GM10266 (cell line): ENCODE data around the gene GALNT18.

Experiments
- DNase-seq: peaks from one replicate; pipeline ENCODE4 v3.0.0; 2012; ENCODE audit errors: extremely low spot score
- TF ChIP-seq, protein P1 (sequence below): IDR thresholded peaks from 2 replicates; pipeline ENCODE4 v1.5.1; 2012; ENCODE audit warnings: mild to moderate bottlenecking, low read depth; ENCODE audit not compliant: control insufficient read depth, insufficient read depth; ENCODE audit errors: missing control alignments

The GALNT18 gene

DNA sequence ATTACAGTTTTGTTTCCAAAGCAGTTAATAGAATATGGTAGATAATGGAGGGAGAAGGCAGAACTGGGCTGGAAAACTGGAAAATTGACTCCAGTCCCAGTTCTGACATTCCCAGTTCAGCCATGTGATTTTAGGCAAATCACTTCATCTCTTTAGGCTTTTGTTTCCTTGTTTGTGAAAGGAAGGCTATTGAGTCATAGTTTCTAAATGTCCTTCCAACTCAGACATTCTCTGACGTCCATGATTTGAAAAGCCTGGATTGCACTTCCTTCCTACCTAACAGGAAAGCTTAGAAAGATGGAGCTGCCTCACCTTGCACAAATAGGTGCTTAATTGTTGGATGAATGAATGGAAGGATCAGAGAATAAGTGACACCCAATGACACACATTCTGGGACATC, 19.8 kb upstream of the GALNT18 start:
- no peak for DNase-seq
- TF ChIP-seq, protein P1, sequence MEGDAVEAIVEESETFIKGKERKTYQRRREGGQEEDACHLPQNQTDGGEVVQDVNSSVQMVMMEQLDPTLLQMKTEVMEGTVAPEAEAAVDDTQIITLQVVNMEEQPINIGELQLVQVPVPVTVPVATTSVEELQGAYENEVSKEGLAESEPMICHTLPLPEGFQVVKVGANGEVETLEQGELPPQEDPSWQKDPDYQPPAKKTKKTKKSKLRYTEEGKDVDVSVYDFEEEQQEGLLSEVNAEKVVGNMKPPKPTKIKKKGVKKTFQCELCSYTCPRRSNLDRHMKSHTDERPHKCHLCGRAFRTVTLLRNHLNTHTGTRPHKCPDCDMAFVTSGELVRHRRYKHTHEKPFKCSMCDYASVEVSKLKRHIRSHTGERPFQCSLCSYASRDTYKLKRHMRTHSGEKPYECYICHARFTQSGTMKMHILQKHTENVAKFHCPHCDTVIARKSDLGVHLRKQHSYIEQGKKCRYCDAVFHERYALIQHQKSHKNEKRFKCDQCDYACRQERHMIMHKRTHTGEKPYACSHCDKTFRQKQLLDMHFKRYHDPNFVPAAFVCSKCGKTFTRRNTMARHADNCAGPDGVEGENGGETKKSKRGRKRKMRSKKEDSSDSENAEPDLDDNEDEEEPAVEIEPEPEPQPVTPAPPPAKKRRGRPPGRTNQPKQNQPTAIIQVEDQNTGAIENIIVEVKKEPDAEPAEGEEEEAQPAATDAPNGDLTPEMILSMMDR, result no peak

DNA sequence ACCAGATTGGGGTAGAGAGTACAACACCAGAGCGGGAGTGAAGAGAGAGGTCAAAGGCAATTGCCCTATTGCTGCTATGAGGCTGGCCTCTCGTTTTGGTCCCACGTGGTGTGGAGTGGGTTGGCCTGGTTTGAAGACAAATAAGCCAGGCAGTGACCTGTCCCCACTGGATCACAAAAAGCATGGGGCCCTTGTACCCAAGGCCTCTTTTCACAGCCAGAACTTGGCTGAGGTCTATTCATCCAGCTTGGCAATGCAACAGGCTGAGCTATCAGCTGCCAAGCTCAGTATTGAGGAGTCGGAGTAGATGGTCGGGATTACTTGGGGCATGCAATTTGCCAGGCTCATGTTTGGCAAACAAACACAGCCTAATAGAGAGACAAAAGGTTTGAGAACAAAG, 19.2 kb upstream of the GALNT18 start:
- no peak for DNase-seq
- TF ChIP-seq, protein P1, result no peak

DNA sequence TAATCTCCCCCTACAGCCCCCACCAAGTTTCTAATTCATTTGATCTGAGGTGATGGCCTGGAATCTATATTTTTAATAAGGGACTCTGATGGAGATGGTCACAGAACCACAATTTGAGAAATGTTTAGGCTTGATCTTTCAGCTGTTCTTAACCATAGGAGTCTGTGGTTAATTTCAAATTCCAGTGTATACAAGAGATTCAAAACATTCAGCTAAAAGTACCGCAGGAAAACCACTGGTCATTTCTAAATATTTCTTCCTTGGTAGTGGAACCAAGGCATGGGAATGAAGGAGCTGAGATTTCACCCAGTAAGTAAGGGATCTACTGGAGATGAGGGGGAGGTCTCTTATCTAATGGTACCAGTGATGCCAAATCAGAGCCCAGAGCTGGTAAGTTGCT, 18.3 kb upstream of the GALNT18 start:
- TF ChIP-seq, protein P1, result no peak
- DNase-seq, result no peak

DNA sequence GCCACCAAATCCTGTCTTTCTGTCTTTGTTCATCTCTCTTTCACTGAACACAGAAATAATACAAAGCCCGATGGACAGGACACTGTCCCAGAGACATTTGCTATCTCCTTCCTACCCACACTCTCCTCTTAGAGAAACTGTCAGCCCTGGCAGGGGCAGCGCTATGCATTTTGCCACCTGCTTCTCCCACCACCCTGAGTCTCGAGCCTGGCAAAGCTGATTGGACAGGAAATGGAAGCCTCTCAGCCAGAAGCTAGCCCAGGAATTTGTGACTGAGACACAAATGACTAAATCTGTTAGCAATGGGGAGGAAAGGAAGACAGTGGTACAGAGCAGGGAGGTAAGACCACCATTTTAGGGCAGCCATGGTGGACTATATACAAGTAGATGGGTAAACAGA, 14.9 kb upstream of the GALNT18 start:
- DNase-seq, result no peak
- TF ChIP-seq, protein P1, result no peak

DNA sequence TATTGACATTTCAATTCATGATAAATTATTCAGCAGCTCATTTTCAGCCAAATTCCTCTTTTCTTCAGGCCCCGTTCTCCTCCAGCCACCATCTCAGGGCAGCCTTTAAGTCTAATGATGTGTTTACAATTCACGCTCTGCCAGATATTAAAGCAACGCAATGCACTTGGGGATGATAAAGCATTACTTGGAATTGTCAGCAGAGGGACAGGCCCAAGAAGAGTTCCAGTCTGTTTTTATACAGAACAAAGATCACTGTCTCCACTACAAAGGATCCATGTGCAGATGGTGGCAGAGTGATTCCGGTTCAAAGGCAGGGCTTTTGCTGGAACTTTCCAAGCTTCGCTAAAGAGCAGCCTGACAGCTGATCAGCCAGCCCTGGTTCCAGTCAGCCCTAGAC, 13.6 kb upstream of the GALNT18 start:
- no peak for DNase-seq
- TF ChIP-seq, protein P1, result no peak

DNA sequence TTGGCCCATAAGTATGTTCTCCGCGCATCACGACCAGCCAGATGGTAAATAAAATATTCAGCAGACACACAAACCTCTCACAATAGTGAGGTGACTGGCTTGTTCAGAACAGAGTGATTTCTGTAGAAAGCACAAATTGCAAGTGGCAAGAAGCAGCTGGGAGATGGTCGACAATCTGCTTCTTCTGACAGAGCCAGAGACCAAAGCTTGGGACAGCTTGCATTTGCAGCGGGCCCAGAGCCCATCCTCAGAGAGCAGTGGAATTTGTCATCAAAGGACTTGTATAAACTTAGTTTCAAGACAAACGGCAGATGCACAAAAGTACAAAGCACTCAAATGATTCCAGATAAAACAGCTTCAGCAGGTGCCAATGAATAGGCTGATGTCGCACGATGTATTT, 7.6 kb upstream of the GALNT18 start:
- TF ChIP-seq, protein P1, result no peak
- DNase-seq, result no peak

DNA sequence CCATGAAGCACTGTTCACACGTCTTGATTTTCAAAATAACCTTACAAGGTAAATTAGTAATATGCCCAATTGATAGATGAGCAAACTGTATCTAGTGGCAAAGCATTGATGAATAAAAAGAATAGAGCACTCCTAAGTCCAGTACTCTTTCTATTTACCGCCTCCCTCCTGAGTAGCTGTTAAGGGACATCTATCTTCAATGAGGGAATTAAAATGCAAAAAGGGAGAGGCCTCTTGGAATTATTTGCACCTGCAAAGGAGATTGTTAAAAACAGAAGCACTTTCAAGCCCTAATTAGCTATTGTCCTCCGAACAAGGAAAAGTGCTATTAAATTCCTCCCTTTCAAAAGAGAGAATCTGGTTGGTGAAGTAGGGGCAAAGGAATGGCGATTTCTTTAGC, 6.8 kb upstream of the GALNT18 start:
- DNase-seq, result no peak
- TF ChIP-seq, protein P1, result no peak

DNA sequence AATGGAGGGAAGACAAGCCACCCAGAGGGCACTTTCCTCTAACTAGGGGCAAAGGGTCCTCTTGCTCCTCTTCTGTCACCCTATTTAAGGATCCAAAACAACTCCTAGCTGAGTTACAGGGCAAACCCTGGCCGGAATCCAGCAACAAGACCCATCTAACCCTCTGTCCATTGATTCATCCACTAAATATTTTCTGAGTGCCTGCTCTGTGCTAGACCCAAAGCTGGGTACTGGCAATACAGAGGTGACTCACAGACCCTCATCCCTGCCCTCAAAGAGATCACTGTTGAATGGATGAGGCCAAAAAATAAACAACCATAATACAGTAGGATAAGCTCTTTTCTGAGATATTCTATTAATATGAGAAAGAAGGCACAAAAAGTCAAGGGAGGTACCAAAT, 4.3 kb upstream of the GALNT18 start:
- no peak for DNase-seq
- TF ChIP-seq, protein P1, result no peak
